NCI-H2171 treated with DMSO at 0.1 percent for 48 hours (cell line): ENCODE data around the gene DUSP6.

Experiments used
- DNase-seq: peaks from one replicate; lab custom pipeline; 2025; lab: John Stamatoyannopoulos, UW

The DUSP6 gene, protein sequence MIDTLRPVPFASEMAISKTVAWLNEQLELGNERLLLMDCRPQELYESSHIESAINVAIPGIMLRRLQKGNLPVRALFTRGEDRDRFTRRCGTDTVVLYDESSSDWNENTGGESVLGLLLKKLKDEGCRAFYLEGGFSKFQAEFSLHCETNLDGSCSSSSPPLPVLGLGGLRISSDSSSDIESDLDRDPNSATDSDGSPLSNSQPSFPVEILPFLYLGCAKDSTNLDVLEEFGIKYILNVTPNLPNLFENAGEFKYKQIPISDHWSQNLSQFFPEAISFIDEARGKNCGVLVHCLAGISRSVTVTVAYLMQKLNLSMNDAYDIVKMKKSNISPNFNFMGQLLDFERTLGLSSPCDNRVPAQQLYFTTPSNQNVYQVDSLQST

DNA sequence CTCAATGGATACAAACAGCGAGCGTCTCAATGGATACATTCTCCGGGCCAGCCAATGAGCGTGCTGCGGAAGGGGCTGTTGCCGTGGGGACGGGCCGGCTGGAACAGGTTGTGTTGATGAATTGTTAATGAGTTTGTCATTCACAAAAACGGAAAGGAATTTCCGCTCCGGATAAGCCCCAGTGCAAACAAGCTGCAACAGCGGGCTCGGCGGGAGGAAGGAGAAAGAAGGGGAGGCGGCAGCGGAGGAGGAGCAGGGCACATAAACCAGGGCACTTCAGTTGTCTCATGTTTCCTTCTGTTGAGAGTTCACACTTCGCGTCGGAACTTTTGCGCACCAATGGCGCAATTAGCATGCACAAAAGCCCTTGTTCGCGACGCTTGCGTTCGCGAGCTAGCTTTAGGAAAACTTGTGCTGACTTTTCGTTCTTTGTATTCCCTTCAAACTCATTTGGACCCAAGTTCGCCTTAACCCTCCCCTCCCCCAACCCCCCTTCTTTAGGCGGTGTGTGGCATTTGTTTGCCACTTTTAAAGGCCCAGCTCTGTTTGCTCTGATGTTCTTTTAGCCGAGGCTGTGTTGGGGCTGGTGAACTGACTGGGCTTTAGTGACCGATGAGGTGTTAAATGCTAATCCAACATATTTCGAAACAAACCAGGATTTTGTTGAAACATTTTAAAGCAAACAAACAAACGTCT, at the start of gene DUSP6:
DUSP6 (minus strand) TSS at position 10 of the 696 bp plus-strand sequence. CDS start 462 bp downstream, outside the sequence.
- peak; percentile 96 for DNase-seq

DNA sequence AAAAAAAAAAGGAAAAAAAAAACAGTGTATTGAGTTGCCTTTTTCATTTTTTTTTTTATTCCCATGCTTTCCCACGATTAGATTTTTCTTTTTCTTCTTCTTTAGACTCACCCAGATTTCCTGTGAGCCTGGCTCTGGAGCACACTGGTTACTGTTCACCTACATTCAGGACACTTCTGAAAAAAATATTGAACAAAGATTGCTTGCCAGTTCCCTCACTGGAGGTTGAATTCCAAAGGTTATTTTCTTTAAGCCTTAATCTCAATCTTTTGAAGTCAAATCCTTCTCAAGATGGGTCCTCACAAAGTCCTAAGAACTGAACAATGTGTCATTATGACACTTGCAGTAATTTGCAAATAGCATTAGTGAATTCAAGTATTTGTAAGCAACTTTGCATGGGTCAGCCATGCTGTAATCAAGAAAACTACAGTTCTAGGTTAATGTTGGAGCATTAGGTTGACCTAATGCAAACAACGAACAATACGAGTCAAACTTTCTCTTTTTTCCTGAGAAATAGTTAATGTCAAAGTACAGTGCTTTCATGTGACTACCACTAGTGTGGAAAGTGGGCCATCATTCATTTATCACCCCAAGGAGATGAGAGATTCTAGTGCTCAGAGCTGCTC, 49.2 kb upstream of the DUSP6 start:
- no peak for DNase-seq

DNA sequence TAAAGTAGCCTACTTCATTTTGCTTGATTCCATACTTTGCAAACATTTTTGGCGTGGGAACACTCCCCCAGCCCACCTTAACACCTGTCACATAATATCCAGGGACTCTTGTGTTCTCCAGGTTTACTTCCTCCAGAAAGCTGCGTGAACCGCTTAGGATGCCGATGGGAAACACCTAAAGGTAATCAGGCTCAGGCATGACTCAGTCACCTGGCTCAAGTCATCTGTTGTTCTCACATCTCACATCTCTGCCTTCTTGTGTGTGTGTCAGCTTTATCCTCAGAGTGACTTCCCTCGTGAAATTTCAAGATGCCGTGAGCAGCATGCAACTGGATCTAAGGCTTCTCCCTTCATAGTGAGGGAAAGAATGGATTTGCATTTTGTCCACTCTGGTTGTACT, 48.1 kb upstream of the DUSP6 start:
- DNase-seq = no peak

DNA sequence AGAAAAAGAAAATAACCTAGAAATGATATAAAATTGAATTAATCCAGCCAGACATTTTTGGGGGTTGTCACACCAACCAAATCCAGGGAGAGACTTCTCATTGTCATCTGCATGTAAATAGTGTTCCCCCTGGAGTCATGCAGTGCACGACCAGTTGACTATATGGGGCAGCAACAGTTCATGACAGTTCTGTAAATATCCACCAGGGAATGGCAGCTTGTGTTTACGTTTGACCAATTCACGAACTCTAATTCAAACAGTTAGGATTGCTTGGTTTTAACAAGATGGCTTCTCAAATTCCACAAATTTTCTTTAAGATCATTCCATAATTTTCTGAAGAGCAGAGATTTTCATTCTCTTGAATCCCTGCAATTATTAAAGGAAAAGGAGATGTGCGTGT, 43.4 kb upstream of the DUSP6 start:
- DNase-seq = no peak

DNA sequence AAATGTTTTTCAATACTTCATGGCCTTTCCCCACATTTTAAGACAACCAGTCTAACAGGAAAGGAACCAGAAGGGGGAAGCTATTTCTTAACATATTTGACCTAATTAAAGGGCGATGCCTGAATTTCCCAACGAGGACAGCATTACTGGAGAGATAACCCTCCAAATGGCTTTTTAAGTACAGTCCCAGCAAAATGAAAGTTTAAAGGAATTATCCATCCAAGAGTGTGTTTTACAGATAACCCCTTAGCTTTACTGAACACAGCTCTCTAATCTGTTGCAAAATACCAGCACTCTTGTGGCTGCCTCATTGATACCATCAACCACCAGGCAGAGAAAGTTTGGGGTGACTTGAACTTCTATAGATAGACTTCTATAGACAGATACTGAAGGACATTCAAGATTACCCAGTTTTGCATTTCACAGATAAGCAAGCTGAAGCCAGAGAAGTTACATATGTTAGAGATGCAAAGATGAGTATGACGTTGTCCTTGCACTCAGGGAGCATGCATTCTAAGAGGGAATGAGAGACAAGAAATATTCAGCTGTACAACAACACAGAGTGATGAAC, 41.3 kb upstream of the DUSP6 start:
- DNase-seq = no peak

DNA sequence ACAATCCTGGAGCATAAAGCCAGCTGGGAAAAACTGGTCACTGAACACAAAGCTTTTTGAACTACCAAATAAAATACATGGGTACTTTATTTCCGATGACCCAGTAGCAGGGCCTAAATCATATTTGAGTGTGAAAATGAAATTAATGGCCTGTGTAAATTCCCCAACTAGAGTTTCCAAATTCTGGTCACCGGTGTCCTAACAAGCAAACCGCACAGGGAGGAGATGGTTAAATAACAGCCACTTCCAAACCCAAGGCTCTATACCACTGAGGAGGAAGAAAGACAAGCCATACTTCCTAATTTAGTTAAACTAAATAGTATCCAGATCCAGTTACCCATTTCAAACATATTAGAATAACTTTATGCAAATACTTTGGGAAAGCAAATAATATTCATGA, 40.1 kb upstream of the DUSP6 start:
- DNase-seq = no peak

DNA sequence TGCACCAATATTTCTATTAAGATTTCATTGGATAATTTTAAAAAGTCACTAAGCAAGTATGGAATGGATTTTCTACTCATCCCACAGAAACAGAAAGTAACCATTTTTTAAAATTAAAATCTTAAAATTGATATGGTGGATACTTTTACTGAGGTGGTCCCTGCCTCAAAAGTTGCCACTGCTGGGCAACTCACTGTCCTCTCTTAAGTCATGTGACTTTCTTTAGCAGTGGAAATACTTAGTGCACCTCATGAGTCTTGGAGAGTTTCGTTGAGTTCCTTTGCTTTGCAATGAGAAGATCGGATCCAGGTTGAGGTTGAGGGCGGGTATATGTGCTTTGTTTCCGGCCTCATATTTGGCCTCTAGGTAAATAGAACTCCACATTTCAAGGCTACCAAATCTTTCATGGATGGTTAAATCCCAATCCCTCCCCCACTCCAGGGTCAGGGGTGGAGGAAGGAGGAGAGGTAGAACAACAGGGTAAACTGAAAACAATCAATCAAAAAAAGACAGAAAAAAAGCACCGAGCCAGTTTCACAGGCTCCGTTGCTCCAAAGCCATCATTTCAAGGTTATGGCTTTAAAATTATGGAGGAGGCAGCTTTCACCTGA, 39.5 kb upstream of the DUSP6 start:
- DNase-seq = no peak

DNA sequence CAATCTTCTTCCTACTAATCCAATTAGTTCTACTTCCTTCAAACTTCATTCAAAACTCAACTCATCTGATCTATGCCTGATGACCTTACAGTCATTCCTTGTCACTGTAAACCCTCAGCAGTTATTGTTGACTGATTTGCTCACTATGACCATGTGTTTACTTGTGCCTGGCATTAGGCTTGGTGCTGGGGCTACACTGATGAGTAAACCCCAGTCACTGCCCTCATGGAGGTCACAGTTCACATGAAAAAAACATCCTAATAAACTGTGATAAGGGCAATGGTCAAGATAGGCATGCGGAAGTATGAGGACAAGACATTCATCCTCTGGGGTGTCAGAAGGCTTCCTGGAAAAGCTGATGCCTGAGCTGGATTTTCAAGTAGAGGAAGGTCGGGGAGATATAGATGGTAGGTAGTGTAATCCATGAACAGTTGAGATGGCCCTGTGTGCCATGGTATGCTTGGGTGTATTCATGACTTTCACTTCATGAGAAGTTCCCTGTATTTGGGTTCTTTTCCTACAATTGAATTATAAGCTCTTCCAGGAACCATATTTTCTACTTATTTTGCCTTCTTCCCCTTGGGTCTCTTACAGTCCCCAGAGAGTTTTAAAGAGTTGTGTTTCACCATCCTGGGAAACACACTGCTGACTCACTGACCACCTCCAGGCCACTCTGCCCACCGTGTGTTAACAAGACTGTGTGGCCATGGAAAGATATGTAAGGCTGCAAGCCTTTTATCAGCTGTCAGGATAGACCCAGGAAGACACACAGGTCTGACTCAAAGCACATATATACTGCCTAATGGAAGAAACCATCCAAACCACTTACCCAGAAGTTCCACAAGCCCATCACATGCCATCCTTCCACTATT, 38.7 kb upstream of the DUSP6 start:
- no peak for DNase-seq

DNA sequence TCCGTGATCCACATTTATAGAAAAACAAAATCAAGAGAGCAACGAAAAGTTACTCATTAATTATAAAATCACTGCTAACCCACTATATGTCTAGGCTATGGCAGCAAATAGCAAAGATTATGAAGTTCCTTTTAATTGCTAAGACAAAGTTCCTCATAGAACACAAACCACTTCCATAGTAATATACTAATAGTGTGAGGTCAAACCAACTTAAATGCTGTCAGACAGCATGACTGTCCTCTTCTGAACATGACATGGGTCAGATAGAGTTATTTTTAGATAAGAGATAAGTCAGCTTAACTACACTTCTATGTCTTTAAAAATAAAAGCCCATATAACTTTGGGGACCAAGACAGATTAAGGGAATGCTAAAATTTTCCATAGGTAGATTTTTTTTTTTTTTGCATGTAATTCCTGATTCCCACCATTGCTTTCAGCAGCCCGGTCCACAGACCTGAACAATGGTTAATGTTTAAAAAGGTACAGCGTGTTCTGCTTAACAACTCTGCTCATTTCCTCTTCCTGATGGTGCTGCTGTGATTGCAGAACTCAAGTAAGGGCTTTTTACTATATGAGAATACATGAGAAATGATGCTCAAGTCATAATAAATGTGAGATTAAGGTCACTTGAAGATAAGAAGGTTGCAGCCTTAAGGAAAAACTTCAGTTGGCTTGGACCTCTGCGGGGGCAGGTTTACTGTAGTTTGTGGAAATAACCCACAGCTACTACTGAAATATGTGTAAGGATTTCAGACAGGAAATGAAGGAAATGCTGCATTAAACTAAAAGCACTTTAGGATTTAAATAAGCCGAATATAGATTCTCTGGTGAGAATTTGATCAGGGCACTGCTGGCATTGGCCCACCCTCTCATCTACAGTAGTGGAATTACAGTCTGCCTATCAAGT, 37.7 kb upstream of the DUSP6 start:
- no peak for DNase-seq

DNA sequence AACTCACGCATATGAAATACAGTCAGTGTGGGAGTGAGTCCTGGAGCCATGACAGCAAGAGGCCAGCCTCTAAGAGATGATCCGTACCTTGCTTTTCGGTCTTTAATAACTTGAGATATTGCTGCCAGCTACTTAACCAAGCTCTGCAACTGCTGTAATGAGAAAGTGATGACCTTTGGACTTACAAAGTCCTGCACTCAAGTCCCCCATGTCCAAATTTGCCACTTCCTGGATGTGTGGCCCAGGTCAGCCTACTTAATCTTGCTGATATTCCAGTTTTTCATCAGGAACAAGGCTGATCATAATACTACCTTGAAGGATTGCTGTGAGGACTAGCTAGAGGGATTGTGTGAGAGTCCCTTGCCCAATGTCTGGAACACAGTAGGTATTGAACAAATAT, 33.8 kb upstream of the DUSP6 start:
- DNase-seq = no peak

DNA sequence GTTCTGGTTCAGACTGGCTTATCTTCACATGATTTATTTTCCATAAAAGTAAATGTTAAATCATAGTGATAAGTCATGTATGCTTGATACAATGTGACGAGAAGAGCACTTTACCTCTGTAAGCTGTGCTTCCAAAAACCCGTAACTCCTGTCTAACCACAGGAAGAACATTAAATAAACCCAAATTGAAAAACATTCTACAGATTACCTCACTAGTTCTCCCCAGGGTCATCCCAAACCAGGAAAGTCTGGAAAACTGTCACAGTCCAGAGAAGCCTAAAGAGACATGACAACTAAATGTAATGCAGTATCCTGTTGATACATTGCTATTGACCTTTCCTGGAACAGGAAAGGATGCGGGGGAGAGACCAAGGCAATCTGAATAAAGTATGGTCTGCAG, 32.5 kb upstream of the DUSP6 start:
- DNase-seq = no peak

DNA sequence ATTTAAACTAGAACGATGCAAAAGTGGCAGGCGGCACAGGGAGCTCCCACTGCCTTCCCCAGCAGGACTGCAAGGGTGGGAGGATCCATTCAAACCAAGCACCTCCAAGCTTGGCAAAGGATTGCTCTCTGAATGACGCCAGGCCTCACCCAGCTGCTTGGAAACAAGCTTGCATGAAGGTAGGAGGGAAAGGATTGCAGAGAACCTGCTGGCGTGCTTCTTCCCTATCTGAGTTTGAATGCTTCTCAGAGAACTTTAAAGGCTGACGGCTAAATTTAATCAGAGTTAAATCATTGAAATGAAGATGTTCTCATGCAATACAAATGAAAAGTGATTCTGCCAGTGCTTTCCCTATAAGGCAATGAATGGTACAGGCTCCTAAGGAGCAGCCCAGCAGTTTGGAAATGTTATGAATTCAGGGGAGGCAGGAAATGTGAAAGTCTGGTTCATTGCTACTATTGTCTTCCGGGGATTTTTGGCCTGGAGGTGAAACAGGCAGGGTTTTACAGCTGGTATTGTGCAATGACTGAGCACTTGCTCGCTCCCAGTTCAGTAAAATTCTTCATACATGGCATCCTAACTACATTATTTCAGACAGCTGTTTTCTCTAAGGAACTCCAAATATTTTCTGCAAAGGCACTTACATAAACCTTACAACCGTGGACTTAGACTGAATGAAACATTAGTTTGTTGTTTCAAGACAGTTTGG, 31.9 kb upstream of the DUSP6 start:
- no peak for DNase-seq

DNA sequence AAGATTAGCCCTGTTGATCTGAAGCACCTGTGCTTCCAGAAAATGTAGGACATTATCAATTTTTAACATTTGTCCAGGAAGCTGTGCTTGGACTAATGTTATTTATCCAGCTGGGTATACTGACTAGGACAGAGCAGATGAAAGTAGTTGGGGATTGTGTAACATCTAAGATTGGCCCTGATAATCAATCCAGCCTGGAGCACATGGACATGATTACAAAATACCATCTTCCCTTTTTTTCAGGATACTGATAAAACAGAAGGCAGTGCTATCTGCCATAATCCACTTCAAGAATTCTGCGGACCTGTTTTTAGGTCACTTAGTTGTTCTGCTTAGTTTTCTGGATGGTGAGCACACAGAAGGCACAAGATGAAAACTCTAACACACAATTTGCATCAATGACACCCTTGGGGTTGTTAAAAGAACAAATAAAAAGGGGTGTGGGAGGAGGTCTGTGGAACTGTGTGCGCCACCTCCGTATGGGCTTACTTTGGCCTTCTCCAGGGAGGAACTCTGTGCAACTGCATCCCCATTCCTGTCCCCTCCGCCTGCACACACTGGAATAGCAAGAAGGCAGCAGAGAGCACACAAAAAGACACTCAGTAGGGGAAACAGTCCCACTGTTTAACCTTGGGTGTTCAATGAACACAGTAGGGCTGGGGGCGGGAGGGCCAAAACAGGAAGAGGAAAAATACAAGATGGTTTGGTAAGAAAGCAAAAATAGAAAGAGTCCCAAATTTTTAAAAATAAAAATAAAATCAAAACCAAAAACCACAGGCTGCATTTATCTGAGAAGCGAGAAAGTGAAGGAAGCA, 31.1 kb upstream of the DUSP6 start:
- no peak for DNase-seq

DNA sequence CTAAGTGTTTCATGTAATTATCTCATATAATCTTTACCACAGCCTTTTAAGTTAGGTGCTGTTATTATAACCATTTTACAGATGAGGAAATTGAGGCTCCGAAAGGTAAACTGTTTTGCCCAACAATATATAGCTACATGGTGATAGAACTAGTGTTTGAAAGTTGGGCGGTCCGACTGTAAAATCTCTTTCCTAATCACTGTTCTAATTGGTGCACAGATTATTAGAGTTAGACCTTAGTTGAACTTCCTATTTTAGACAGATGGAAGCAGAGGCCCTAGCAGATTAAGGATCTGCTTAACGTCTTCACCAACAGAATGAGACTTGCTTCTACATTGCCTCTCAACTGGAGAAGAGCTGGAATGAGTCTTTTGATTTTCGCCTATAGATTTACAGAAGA, 30.0 kb upstream of the DUSP6 start:
- no peak for DNase-seq

DNA sequence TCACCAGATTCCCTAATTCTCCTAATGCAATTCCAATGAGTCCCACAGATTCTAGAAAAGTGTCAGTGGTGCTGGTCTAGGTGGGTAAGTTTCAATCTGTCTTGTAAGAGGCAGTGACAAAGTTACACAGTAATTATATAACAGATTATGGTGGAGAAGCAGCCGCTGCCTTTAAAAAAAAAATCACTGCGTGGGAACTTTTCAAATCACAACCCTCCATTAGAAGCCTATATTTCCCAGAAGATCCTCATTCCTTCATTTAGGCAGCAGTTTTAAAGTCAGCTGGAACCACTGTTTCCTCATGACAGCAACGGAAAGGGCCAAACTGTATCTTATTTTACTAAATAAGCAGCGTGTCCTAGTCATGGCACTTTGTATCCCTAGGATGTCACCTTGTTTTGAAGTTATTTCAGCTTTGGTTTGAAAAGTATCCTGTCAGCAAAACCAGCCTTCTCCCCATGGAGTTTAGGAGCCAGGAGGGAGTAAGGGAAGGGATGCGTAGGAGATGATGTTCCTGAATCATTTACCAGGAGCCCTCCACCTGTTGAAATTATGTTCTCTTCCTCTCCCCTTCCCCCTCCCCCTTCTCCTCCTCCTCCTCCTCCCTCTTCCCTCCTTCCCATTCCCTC, 27.7 kb upstream of the DUSP6 start:
- no peak for DNase-seq

DNA sequence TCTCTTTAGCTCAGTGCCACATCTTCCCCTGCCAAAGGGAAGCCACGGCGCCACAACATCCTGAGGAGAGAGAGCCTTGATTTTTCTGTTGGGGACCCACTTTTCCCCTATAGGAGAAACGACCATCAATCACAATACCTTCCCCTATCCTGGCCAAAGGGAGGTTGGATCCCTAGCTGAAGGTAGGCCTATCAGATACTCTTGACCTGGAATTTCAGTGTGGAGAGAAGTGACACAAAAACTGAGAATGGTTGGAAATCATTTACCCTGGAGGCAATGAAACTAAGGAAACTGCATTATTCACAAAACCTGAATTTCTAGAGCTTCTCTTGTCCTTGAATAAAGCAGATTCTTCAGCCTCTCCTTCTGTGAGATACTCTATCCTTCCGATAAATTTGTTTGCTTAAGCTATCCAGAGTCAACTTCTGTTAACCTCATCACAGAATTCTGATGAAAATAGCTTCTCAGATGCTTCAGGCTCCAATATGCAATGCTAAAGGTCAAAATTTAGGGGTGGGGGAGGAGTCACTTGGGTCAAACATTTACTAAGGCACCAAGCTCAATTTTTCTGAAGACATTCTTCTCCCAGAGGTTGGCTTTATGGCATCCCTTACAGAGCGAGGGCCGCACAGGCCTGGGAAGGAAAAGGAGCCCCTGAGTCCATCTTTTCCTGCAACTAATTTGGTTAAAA, 27.0 kb upstream of the DUSP6 start:
- no peak for DNase-seq

DNA sequence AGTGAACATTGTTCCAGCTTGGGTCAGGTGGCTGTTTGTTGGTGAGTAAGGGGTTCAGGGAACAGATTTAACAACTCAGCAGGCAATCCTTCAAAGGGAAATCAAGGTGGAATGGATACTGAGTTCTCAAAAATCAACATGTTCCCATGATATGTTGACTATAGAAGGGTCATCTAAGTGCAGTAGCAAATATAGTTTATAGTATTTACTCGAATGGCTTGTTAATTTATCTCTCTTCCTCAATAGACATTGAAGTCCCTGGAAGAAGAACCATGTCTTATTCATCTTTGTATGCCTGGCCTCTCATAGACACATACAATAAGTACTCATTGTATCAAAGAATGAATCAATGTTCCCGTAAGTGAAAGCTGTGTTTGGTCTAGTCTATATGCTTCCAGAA, 24.5 kb upstream of the DUSP6 start:
- no peak for DNase-seq

DNA sequence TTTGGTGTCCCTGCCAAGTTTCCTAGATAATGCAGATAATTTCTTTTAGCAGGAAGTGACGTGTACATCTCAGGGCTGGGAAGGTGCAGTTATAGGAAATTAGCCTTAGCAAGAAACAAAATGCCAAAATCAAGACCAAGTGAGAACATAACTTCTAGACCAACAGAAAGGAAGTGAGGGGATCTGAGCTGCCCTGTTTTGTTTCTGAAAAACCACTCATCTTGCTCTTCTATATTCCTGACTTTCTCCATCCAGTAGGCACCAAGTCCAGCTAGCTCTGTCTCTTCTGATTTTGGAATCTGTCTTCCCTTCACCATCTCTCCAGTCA, 23.9 kb upstream of the DUSP6 start:
- no peak for DNase-seq
